NCI-H2081 (cell line): ENCODE measurements around the gene SPATA2.

Experiments used
- DNase-seq, 2 experiments: peaks; one replicate each; lab custom pipeline; 2025; lab: John Stamatoyannopoulos, UW

The SPATA2 gene

GRCh38 chr20:49929142-49929494, 13.8 kb upstream of the SPATA2 start:
- DNase-seq: no peak

GRCh38 chr20:49928411-49929141, 13.2 kb upstream of the SPATA2 start:
- peak; percentile 79 to 82 for DNase-seq

GRCh38 chr20:49925901-49926454, 10.6 kb upstream of the SPATA2 start:
- no peak for DNase-seq

- no peak for DNase-seq
These were observed 8.9 kb upstream of the SPATA2 start for GRCh38 chr20:49924247-49924646.

GRCh38 chr20:49919461-49919860, 4.1 kb upstream of the SPATA2 start:
- DNase-seq: no peak

- DNase-seq: no peak
These were observed 3.7 kb upstream of the SPATA2 start for GRCh38 chr20:49919009-49919408.

- DNase-seq: no peak
These were observed 3.1 kb upstream of the SPATA2 start for GRCh38 chr20:49918446-49918845.

- peak; percentile 32 to 58 for DNase-seq
These were observed 1.0 kb upstream of the SPATA2 start for GRCh38 chr20:49916146-49917002.

- no peak for DNase-seq
These were observed 280 bp downstream of the SPATA2 start for GRCh38 chr20:49915118-49915379.

GRCh38 chr20:49914310-49915117, 815 bp downstream of the SPATA2 start:
- no peak for DNase-seq

- no peak for DNase-seq
These were observed 1.8 kb downstream of the SPATA2 start for GRCh38 chr20:49913399-49914047.

GRCh38 chr20:49910340-49910706, 5.0 kb downstream of the SPATA2 start:
- no peak for DNase-seq

- no peak for DNase-seq
These were observed 5.6 kb downstream of the SPATA2 start for GRCh38 chr20:49909499-49910339.

GRCh38 chr20:49908258-49908565, 7.1 kb downstream of the SPATA2 start:
- no peak for DNase-seq

GRCh38 chr20:49907405-49908257, 7.7 kb downstream of the SPATA2 start:
- DNase-seq: no peak

- DNase-seq: no peak
These were observed 8.6 kb downstream of the SPATA2 start for GRCh38 chr20:49906615-49907154.

- DNase-seq: no peak
These were observed 9.2 kb downstream of the SPATA2 start for GRCh38 chr20:49906101-49906604.

GRCh38 chr20:49905415-49906091, 9.8 kb downstream of the SPATA2 start:
- DNase-seq: no peak
